Testis (tissue), 3 donors: Measurements from ENCODE around the gene RAD52. TPM values are rescaled to one million over a fixed set of nuclear protein-coding genes. Genes with fewer than 3 reads are reported as not detected.

Source experiments
- DNase-seq: peaks from one replicate; pipeline ENCODE4 v3.0.0-alpha.2; 2019
- H3K27ac ChIP-seq, 2 donors: fragments of 200-600 bp; sonication (generic); one replicate each; pipeline ENCODE4 v1.5.1; 2019
- H3K27me3 ChIP-seq: fragments of 200-600 bp; sonication (generic); one replicate; pipeline ENCODE4 v1.5.1; 2019
- H3K36me3 ChIP-seq: fragments of 200-600 bp; sonication (generic); one replicate; pipeline ENCODE4 v1.5.1; 2017; ENCODE audit warnings: low read depth; ENCODE audit errors: missing control alignments
- H3K4me1 ChIP-seq: fragments of 200-600 bp; sonication (generic); one replicate; pipeline ENCODE4 v1.5.1; 2019
- H3K4me3 ChIP-seq, 2 donors: fragments of 200-600 bp; sonication (generic); one replicate each; pipeline ENCODE4 v1.5.1; 2017 to 2019
- H3K9me3 ChIP-seq: fragments of 200-600 bp; sonication (generic); one replicate; pipeline ENCODE4 v1.5.1; 2017
- POLR2A ChIP-seq: fragments of 450-650 bp; IDR thresholded peaks from one replicate; pipeline ENCODE4 v1.6.1; 2017; ENCODE audit warnings: antibody characterized with exemption, mild to moderate bottlenecking, moderate library complexity
- WGBS, 2 donors: methylation state at CpG; one replicate each; pipeline ENCODE4 v1.1.5; 2018; 5-methylcytosine and 5-hydroxymethylcytosine counted together
- intact Hi-C: fragments of 100-400 bp; cut with DNase I; formaldehyde crosslinking; loops from one replicate; pipeline ENCODE4 v1.15.1; 2023; ENCODE audit warnings: low total_unique reads
- polyA plus RNA-seq: library from polyadenylated mRNA; stranded (reverse); fragments of 350-450 nt; fragmentation: Illumina TruSeq; extraction: RNeasy Lipid Tissue Mini Kit (QIAGEN cat#74804); gene quantifications from one replicate; pipeline ENCODE4 v1.2.3, GENCODE V29; 2014; ENCODE audit warnings: low read depth, low replicate concordance; ENCODE audit not compliant: insufficient read depth
- total RNA-seq, 2 donors: library from RNA; depleted of rRNA; stranded (reverse); fragments of >200 nt; gene quantifications; one replicate each; pipeline ENCODE4 v1.2.3, GENCODE V29; 2016
- TF ChIP-seq, protein P1 (sequence below), 3 experiments: fragments of 450-650 bp in 2 of 3; fragments of 200-600 bp in 1 of 3; sonication (generic) in 1 of 3; IDR thresholded peaks; one replicate each; pipeline ENCODE4 v1.5.1; 2016 to 2019; ENCODE audit warnings: antibody characterized with exemption in 3 of 3, mild to moderate bottlenecking in 2 of 3, moderate library complexity in 1 of 3

RAD52 gene
- total and polyA plus RNA-seq, 3 donors from 2014 or later = 17.2 to 29.1 (median 20.9) TPM

DNA sequence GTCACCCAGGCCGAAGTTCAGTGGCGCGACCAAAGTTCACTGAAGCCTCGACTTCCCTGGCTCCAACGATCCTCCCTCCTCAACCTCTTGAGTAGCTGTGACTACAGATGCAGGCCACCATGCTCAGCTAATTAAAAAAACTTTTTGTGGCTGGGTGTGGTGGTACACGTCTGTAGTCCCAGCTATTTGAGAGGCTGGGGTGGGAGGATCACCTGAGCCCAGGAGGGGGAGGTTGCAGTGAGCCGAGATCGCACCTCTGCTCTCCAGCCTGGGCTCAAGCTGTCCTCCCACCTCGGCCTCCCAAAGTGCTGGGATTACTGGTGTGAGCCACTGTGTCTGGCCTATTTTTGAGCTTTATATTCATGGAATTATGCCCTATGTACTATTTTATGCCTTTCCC, 18.1 kb upstream of the RAD52 start:
- Histone ChIP-seq H3K9me3 (no peaks in the 10 kb centered on the region), H3K27ac (no peak overlapping the region), H3K4me3 (no peak overlapping the region), H3K36me3 (no peaks in the 10 kb centered on the region), H3K27me3 (no peaks in the 10 kb centered on the region), H3K4me1 (peaks cover 4% of the 10 kb centered on the region)
- WGBS, 2 donors = 62 to 73% methylated on average over 9 of the region's 9 CpGs
- no peak for DNase-seq
- intact Hi-C loops = no loop called here
- TF ChIP-seq POLR2A = no peak
- TF ChIP-seq, protein P1, sequence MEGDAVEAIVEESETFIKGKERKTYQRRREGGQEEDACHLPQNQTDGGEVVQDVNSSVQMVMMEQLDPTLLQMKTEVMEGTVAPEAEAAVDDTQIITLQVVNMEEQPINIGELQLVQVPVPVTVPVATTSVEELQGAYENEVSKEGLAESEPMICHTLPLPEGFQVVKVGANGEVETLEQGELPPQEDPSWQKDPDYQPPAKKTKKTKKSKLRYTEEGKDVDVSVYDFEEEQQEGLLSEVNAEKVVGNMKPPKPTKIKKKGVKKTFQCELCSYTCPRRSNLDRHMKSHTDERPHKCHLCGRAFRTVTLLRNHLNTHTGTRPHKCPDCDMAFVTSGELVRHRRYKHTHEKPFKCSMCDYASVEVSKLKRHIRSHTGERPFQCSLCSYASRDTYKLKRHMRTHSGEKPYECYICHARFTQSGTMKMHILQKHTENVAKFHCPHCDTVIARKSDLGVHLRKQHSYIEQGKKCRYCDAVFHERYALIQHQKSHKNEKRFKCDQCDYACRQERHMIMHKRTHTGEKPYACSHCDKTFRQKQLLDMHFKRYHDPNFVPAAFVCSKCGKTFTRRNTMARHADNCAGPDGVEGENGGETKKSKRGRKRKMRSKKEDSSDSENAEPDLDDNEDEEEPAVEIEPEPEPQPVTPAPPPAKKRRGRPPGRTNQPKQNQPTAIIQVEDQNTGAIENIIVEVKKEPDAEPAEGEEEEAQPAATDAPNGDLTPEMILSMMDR (IDR thresholded peaks at IDR 0.05) = no peak

DNA sequence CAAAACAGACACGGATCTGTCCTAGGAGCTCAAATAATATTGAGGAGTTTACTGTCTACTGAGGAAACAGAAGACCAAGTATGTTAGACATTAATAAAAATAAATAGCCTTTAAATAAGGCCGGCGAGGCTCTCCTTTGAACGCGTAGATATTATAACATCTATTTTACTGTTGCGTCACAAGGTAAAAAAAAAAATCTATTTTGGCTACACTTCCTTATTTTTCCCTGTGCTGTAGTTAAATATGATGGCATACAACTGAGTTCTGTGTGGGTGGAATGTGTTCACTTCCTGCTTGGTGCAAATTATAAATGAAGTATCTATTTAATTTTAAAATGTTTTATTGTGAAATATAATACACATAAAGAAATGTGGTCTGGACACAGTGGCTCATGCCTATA, 17.2 kb upstream of the RAD52 start:
- no peaks in the 10 kb centered on the region for H3K9me3 ChIP-seq
- no peaks in the 10 kb centered on the region for H3K36me3 ChIP-seq
- H3K4me3 ChIP-seq = no peak overlapping the region
- intact Hi-C loops = no loop called here
- H3K27ac ChIP-seq = no peak overlapping the region
- no peak for TF ChIP-seq POLR2A
- TF ChIP-seq, protein P1 (IDR thresholded peaks at IDR 0.05) = no peak
- DNase-seq = no peak
- peaks cover 4% of the 10 kb centered on the region for H3K4me1 ChIP-seq
- H3K27me3 ChIP-seq = no peaks in the 10 kb centered on the region
- 88 to 95% methylated on average over 6 of the region's 6 CpGs for WGBS, 2 donors

DNA sequence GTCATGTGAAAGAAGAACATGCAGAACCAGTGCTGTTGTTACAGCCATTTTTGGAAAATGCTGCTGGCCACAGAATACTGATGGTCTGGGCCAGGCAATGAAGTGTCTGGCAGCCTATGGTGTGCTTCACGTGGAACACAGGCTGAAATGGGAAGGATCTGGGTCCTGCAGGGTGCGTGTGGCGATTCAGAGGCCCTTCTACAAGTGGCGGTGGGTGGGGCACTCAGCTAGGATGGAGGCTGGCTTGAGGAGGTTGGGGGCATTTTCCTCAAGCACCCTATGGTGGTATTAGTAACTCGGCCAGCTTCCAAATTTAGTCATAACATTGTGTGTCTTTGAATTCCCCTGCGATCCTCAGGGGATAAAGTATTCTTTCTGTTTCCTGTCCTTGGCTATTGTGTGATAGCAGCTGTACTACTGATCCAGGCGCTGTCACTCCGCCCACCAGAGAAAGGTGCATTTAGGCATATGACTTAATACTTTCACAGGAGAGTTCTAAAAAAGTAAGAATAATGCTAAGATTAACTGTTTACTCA, 9.2 kb upstream of the RAD52 start:
- Histone ChIP-seq H3K27ac (peak overlapping the region in 1 of 2 donors; percentile 19), H3K4me1 (no peaks in the 10 kb centered on the region), H3K4me3 (no peak overlapping the region), H3K9me3 (no peaks in the 10 kb centered on the region), H3K27me3 (no peaks in the 10 kb centered on the region), H3K36me3 (no peaks in the 10 kb centered on the region)
- WGBS, 2 donors = 15 to 42% methylated on average over 6 to 8 of the region's 8 CpGs
- TF ChIP-seq, protein P1 (IDR thresholded peaks at IDR 0.05) = no peak
- TF ChIP-seq POLR2A = no peak
- intact Hi-C loops = no loop called here
- peak; percentile 25 for DNase-seq

DNA sequence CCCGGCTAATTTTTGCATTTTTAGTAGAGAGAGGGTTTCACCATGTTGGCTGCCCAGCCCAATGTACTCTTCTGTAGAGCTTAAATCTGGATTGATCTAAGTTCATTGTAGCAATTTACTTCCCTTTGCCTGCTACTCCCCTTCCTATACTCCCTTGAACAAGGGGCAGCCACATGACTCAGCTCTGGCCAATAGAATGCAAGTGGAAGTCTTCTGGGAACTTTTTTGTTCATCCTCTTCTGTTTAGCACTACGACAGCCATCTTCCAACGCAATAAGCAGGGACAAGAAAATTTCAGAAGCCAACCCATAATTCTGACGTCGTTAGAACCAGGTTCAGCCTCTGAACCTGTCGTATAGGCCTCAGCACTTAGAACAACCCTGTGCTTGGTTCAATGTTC, 6.4 kb upstream of the RAD52 start:
- Histone ChIP-seq H3K27me3 (no peaks in the 10 kb centered on the region), H3K9me3 (no peaks in the 10 kb centered on the region), H3K4me3 (no peak overlapping the region), H3K27ac (no peak overlapping the region), H3K4me1 (no peaks in the 10 kb centered on the region), H3K36me3 (no peaks in the 10 kb centered on the region)
- WGBS, 2 donors = 94 to 95% methylated on average over 6 of the region's 6 CpGs
- TF ChIP-seq, protein P1 (IDR thresholded peaks at IDR 0.05) = no peak
- TF ChIP-seq POLR2A = no peak
- intact Hi-C loops = no loop called here
- no peak for DNase-seq

DNA sequence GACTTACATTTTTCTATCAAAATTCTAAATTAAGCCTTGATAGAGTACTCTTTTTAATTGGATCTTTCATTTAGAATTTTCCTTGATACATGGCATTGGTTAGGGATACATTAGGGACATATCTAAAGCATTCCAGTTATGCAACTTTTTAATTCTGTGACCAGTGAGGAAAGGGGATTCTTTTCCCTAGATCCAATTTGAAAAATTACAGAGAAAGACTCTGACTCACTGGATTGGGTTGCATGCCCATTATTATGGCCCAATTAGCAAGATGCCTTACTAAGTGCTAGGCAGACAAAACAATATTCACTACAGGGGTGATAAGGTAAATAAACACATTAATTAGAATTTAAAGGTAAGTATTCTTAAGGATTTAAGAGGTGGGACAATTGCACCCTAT, 5.2 kb upstream of the RAD52 start:
- Histone ChIP-seq H3K27ac (no peak overlapping the region), H3K36me3 (no peaks in the 10 kb centered on the region), H3K4me1 (no peaks in the 10 kb centered on the region), H3K27me3 (no peaks in the 10 kb centered on the region), H3K4me3 (no peak overlapping the region), H3K9me3 (no peaks in the 10 kb centered on the region)
- intact Hi-C loops = no loop called here
- TF ChIP-seq, protein P1 (IDR thresholded peaks at IDR 0.05) = no peak
- no peak for TF ChIP-seq POLR2A
- no peak for DNase-seq
